Body of pancreas (tissue), 4 donors: ENCODE data around the gene TGM6.

Source experiments
- POLR2A ChIP-seq, 3 donors: fragments of 450-650 bp; IDR thresholded peaks; one replicate each; pipeline ENCODE4 v1.6.1; 2016; ENCODE audit warnings: antibody characterized with exemption in 3 of 3, mild to moderate bottlenecking in 2 of 3
- TF ChIP-seq, protein P1 (sequence below), 7 experiments: fragments of 450-650 bp in 4 of 7; fragments of 200-600 bp in 3 of 7; sonication (generic) in 3 of 7; IDR thresholded peaks; one replicate each; pipeline ENCODE4 v1.5.1; 2016 to 2019; ENCODE audit warnings: antibody characterized with exemption in 7 of 7

DNA sequence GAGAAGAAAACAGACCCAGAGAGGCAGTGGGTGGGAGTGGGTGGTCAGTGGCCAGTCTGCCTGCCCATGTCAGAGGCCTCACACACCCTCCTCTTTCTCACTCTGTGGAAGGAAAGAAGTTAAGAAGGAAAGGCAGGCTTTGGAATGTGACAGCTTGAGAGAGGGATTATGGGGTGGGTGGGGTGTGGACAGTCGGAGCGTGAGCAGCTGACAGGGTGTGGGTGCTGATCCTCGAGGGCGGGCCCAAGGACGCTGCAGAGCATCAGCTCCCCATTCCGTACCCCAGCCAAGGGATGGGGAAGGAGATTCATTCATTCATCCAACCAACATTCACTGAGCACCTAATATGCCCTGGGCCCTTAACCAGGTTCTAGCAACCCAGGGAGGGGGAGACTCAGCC lies 4.8 kb downstream of the TGM6 start:
- TF ChIP-seq, protein P1, sequence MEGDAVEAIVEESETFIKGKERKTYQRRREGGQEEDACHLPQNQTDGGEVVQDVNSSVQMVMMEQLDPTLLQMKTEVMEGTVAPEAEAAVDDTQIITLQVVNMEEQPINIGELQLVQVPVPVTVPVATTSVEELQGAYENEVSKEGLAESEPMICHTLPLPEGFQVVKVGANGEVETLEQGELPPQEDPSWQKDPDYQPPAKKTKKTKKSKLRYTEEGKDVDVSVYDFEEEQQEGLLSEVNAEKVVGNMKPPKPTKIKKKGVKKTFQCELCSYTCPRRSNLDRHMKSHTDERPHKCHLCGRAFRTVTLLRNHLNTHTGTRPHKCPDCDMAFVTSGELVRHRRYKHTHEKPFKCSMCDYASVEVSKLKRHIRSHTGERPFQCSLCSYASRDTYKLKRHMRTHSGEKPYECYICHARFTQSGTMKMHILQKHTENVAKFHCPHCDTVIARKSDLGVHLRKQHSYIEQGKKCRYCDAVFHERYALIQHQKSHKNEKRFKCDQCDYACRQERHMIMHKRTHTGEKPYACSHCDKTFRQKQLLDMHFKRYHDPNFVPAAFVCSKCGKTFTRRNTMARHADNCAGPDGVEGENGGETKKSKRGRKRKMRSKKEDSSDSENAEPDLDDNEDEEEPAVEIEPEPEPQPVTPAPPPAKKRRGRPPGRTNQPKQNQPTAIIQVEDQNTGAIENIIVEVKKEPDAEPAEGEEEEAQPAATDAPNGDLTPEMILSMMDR (IDR thresholded peaks at IDR 0.05): no peak
- no peak for TF ChIP-seq POLR2A (IDR thresholded peaks at IDR 0.05)
